ENCODE measurements around the gene JAZF1.
"Not testable (repeated sequence)": the region's sequence is repeated elsewhere in the genome, so short reads cannot be mapped to it uniquely, and the experiment has no call there.

The JAZF1 gene

DNA sequence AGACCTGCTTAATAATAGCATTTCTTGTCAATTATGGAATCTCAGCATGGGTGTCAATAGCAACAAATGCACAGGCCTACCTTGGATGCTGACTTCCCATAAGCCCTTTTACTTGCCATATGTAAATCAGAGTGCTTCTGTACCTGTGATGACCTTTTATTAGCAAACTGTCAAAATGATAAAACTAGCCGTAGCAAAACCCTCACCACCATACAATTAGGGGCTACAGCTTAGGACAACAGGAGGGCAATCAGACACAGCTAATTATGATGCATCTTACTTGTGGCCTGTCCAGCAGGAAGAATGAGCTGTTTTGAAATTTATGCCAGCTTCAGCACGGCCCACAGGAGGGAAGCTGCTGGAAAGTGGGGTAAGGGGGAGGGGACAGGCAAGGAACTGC, 239.1 kb downstream of the JAZF1 start:
- no peak for DNase-seq (ENCODE audit: low read depth in 2 of 2)

DNA sequence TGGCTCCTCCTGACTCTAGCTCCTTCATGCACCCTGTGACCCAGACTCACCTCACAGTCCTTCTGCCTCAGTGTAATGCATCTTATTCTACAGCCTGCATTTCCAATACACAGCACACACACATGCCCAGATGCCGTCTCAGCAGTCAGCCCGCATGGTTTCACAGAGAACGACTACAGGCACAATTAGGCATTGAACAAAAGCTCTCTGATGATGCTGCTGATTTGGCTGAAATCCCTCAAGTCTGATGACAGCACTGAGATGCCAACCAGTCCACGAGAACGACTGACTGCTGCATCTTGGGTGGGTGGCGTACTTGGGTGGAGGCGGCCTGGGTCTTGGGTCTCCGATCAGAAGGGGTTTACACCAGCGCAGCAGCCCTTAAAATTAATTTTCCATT, 240.3 kb downstream of the JAZF1 start:
- DNase-seq (ENCODE audit: low read depth in 2 of 2) = no peak

DNA sequence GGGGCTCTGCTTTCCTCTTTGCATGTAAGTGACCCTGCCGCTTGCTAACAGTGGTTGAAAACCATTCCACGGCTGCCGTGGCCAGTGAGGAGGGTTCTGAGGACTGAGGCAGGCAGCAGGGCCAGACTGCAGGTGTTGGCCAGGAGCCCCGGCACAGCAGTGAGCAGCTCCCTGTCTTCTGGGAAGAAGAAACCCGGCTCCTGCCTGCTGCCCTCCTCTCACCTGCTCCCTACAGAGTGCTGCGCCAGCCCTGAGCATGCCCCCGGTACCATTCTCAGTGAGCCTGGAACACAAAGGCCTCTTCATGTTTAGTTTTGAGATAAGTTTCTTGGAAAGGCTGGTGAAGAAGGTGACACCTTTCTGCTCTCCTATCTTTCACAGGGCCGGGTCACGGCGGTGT, 240.7 kb downstream of the JAZF1 start:
- no peak for DNase-seq (ENCODE audit: low read depth in 2 of 2)

DNA sequence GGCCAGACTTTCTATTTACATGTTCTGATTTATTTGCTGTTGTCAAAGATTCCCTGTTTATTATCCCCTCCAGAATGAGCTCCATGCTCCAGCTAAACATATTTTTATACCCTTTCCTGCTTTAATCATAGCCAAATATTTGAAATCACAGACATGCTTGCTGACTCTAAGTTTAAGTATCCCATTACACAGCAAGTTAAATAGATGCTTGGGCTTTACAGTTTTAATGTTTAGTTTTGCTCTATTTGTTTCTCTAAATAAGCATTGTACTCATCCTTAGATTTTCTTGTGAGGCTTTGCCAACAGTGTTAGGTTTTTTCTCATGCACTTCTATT, 243.9 kb downstream of the JAZF1 start:
- DNase-seq (ENCODE audit: low read depth in 2 of 2) = no peak

DNA sequence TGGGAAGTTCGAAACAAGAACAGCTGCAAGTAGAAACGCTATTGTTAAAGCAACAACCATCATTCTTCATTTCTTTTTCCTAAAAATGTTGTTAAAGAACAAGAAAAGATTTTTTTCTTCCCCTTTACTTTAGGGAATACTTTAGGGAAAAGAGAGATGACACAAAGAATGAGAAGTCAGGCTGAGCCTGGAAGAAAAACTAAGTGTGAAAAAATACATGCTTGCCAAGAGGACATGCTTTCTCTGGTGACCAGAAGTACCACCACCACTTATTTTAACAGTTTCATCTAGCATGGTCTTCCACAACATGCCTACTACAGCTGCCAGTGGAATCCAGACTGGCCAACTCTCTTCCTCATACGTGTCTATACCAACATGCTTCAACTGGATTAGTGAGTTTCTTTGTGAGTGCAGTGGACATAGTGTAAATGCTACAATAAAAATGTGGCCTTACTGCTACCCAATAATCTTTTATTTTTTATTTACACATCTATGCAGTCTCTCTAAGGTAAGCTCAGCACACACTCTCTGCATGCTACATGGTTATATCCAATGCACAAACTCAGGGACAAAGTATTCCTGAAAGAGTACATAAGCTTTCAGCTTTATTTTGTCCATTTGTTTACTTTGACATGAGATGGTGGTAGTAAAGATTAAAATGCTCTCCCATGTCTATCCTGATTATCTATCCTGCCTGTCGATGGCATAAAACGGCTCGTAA, 244.4 kb downstream of the JAZF1 start:
- no peak for DNase-seq (ENCODE audit: low read depth in 2 of 2)

DNA sequence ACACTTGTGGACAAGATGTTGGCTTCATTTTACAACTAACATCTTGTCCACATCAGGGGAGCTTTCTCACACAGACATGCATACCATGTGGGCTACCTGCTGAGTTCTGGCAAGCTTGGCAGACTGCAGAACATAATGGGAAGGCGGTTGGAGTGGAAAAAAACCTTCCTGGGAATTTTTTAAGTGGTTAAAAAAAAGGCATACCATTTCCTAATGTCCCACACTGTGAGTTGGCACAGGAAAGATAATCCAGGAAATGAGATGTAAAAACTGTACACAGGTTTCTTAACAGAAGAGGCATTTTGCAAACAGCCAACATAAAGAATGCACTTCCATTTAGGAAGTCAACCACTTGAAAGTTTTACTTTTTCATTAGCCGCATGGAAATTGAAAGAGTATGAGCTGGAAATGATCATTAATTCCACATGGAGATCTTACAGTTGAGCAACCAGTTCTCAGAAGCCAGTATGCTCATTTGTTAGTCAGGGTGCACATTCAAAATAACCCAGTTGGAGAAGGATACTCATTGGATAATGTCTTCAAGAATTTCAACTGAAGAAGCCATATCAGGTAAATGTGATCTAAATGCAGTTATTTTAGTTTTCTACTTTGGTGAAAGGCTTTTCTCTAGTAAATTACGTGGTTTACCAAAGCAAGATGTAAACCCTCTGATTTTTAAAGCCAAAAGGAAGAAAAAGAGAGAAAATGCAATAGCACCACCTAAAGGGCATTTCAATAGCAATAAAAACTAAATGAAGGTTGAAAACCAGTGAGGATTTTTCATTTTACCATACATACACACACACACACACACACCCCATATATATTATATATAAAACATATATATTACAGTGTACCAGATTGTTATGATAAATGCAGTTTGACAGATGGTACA, 246.7 kb downstream of the JAZF1 start:
- no peak for DNase-seq (ENCODE audit: low read depth in 2 of 2)

DNA sequence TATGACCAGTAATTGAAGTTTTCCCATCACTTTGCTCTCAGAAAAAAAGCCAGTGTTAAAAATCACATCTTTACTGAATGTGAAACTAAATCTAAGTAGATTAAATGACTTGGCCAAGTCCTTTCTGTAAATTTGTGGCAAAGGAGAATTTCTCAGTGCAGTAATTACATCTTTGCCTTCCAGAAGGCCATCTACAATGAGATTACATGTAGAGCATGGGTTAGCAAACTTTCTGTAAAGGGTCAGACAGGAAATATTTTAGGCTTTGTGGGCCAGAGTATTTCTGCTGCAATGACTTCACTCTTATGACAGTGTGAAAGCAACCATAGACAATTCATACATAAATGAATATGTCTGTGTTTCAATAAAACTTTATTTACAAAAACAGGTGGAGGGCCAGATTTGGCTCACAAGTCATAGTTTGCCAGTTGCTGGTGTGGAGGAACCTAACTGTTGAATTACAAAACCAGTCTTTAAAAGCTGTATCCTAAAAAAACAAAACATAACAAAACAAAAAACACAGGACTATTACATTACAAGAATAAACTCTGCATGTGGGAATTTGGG, 249.6 kb downstream of the JAZF1 start:
- DNase-seq (ENCODE audit: low read depth in 2 of 2) = no peak

DNA sequence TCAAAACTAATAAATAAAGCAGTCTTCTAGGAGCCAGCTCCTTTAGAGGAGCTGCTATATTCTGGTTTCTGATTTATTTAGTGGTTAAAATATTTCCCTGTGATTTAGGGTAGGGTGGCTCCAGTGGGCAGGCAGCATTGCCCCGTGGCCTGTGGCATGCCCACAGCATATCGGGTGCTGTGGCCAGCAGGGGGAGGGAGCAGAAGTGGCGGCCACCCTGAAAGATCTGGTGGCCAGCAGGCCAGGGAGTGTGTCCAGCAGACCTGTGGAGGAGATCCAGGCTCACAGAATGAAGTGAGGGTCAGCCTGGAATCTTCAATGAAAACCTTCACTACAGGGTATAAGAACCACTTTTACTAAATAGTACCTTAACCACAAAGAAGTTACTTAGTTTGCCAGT, 251.5 kb downstream of the JAZF1 start:
- no peak for DNase-seq (ENCODE audit: low read depth in 2 of 2)

DNA sequence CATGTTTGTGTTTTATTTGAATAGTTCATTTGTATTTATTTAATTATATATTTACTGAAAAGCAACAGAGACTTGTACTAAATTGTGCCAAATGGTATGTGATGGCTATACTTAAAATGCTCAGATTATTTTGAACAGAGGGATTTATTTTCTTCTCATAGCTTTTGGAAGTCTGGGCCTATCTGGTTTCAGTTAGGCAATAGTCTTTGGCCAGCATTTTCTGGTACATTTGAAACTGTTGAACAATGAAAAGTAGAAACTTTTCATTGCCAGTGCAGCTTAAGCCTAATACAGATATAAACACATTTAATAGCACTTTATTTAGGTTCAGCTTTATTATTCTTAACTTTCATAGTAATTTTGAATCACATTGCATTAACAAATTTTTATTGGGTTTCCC, 252.6 kb downstream of the JAZF1 start:
- no peak for DNase-seq (ENCODE audit: low read depth in 2 of 2)

DNA sequence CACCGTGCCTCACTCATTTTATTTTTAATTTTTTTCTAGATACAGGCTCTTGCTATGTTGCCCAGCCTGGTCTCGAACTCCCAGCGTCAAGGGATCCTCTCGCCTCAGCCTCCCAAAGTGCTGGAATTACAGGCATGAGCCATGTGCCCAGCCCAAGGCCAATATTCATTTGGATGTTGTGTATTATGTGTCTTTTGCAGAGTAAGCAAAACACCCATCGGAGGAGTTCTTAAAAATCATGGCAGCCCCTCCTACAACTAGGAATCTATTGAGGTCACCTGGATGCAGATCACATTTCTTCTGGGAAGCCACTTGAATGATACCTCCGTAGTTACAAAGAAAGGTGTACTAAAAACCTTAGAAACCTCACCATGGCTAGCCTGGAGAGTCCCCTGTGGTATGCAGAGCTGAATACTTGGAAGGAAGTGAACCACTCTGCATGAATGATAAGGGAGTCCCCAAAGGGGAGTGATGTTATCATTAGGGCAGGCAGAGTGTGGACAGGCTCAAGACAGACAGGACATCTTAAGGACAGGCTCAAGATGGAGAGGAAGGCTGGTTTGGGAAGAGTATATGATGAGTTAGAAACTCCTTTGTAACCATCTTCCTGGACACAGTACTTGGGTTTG, 254.9 kb downstream of the JAZF1 start:
- DNase-seq (ENCODE audit: low read depth in 2 of 2) = no peak

DNA sequence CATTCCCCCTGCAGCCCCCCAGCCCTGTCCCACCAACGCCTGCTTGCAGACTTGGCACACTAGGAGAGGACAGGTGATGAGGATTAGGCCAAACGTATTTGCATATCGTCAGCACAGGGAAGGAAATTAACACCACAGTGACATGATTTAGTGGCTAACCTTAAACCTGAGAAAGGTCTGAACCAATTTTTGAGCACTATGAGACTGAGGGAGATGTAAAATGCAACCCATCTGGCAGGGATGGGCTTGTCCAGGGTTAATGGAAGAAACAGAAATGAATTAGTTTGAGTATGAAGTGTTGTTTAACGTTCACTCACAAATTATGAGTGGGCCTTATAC, 257.0 kb downstream of the JAZF1 start:
- no peak for DNase-seq (ENCODE audit: low read depth in 2 of 2)

DNA sequence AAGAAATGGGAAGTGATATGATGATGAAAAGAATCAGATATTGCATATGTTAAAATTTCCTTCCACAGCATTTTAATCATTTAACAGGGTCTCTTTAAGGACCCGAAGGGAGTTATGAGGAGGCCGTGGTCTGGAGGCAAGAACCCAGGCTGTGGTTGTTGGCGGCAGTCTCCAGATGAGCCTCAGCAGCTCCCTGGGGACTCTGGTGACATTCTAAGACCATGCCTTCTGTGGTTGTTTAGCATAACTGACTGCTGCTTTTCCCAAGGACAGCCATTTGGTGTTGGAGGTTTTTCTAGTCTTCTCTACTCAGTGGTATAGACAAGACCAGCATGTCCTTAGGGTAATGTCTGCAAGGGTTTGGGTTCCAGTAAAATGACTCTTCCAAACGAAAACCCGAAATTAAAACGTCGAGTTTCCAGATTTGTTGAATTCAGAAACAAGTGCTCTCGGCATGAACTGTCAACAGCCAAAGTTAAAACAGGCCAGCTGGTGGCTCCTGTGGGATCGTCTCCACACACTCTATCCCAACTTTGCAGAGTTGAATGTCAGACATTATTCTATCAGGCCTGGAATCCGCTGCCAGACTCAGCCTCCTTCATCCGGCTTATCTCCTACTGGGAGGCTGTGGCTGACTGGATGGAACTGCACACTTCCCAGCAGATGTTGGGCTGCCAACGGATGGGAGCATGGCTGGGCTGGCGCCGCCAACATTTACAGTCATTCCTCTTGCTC, 257.5 kb downstream of the JAZF1 start:
- DNase-seq (ENCODE audit: low read depth in 2 of 2) = no peak

DNA sequence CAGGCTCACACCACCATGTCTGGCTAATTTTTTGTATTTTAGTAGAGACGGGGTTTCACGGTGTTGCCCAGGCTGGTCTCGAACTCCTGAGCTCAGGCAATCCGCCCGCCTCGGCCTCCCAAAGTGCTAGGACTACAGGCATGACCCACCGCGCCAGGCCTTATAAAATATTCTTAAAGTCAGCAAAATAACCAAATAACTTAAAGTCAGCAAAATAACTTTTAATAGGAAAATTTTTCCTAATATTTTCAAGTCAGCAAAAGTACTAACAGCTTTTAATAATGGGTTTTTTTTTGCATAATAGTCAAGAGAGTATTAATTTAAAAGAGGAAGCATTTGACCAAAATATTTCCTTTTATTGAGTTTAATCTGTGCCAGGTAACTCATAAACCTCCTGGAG, 258.2 kb downstream of the JAZF1 start:
- DNase-seq (ENCODE audit: low read depth in 2 of 2) = not testable (repeated sequence)

DNA sequence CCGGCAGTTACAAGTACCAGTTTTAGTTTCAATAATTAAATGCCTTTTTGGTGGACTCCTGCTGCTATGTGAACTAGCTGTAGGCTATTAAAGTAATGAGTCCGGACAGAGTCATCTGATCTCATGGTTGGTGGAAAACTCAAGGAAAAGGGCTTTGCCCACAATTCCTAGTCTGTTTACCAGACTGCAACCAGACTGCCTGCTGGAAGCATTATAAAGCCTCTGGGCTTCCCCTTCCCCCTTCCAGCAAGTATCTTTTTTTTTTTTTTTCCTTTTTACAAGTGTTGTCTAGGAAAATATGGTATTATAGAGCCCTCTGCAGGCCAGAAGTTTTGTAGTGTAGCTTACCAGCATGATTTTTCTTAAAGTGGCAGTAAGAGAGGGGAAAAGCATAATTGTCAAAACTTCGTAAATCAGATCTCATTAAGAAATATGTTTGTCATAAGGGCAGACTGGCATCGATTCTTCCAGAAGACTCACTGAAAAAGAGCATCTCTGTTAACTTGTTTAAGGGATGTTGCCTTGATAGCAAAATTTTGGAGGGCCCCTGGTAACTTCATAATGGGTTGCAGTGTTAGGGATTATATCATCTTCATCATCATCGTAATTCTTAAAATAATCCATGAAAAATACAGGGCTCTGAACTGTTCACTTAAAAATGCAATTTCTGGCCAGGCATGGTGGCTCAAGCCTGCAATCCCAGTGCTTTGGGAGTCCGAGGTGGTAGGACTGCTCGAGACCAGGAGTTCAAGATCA, 259.3 kb downstream of the JAZF1 start:
- no peak for DNase-seq (ENCODE audit: low read depth in 2 of 2)

DNA sequence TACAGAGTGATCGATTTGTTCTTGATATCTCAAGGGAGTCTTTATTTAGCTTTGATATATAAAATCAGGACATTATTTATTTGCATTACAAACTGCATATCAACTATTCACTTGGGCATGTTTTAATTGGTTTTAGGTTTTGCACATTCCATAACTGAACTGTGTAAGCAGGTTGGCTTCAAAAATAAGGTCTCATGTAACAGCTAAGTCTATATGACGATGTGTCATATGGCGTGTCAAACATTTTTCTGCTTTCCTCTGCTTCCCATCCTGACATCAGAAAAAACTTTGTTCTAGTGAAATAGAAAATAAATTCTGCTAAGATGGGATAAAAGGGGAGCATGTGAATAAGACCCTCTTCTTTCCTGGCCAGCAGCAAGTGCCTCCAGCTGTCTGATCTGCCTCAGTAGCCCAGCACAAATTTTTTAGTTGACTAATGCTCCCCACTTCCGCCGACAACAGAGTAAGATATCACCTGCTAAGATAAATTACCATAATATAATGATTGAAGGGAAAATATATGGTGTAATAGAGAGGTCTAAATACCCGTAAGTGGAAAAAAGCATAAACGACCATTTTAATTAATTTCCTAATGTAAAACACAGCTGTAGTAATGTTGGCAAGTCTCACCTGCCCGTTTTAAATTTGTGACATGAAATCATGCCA, 260.2 kb downstream of the JAZF1 start:
- no peak for DNase-seq (ENCODE audit: low read depth in 2 of 2)

DNA sequence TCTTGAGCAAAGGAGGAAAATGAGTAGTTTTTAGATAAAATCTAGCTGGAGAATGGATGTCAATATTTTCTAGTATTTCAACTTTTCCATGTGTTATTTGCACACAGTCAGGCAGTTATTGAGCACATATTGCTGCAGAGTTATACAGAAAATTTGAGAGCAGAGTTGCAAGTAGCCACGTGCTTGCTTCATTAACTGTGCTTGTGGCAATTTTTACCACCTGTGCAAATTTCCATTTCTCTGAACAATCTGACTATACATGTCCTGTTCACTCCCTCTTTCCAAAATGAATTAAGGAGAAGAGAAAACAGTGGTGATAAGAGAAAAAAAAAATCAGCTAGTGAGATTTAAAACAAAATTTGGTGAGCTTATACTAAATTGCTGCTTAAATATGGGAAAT, 262.1 kb downstream of the JAZF1 start:
- no peak for DNase-seq (ENCODE audit: low read depth in 2 of 2)

DNA sequence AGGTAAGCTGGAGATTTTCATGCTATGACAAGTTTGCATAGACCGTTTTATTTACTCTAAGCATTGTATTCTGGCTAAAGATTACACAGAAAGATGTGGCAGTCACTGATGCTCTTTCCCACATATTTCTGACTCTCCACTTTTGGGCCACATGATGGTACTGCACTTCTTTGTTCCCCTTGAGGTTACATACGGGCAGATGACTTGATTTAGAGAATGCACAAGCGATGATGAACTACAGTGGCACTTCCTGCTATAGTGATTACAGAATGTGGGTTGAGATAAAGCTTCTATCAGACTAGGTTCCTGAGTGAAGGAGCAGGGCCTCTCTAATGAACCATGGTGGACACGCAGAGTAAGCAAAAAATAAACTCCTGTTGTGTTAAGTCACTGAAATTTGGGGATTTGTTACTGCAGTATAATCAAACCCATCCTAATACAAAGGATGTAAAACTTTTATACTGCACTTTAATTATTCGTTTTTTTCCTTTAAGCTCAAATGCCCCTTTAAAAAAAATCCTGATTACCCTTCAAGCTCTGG, 262.8 kb downstream of the JAZF1 start:
- DNase-seq (ENCODE audit: low read depth in 2 of 2) = no peak

DNA sequence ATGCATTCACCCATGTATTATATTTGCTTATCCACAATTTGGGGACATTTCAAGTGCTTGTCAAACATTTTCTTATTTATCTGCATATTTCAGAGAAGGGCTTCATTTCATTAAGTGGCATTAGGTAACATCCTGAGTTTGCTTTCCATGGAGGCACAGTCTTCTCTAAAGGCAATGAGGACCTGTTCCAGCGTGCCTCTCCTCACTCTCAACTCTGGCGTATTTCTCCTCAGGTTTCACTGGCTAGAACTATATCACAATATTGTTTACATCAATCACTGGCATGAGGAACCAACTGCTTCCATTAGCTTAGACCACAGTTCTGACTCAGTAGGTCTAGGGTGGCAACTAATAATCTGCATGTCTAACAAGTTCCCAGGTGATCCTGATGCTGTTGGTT, 263.5 kb downstream of the JAZF1 start:
- no peak for DNase-seq (ENCODE audit: low read depth in 2 of 2)

DNA sequence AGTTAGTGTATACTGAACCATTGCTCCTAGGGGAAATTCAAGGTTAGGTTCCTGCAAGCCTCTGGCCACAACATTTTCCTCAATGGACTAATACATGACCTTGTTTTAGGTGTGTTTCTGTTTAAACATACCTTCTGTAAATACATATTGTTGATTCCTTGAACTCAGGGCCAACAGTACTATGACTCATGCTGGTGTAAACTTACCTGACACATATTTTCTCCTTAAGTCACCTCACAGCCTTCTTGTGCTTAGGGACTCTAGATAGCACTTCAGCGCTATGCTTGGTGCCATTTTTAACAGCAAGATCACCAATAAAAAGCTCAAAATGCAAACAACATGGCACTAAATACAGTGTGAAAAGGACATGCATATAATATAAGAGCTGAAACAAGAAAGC, 264.2 kb downstream of the JAZF1 start:
- DNase-seq (ENCODE audit: low read depth in 2 of 2) = no peak

DNA sequence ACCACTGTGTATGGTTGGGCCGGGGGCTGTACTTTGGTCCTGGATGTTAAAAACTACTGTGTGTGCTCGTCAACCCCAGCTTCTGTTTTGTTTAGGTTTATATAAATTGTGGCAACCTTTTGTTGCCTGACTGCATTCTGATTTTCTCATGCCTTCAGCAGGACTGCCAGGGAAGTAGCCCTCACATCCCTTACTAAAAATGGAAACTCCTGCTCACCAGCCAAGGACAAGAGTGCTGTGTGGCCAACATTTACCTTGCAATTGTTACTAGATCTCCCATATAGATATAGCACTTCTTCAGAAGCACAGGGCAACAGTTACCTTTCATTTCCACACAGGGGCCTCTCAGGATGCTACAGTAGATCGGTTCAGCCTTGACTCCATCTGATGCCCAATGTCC, 266.2 kb downstream of the JAZF1 start:
- DNase-seq (ENCODE audit: low read depth in 2 of 2) = no peak

DNA sequence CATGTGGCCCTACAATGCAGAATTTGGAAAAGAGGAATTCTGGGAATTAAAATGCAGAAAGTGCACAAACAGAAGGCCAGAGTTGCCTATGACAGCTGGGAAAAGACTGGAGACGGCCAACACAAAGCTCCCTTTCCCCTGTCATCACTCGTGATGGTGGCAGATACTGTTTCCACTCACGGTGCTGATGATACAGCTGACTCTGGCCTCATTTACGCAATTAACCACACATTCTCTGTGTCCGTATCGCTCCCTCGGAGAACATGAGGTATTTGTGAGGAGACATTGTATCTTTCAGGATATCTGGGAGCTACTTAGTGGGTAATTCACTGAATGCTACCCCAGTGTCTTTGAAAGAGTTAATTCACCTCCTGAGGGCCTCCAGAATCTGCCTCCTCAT, 267.8 kb downstream of the JAZF1 start:
- DNase-seq (ENCODE audit: low read depth in 2 of 2) = no peak

All from stimulated activated CD8-positive, alpha-beta memory T cell treated with anti-CD3 and anti-CD28 coated beads, Interleukin-15, amount 100 ng/mL, for 4 hours (primary cell).